ENCODE data around the gene UNC5A. TPM values are rescaled to one million over a fixed set of nuclear protein-coding genes. Genes with fewer than 3 reads are reported as not detected.

UNC5A gene
- total and polyA plus RNA-seq, 12 donors: 0.01 to 0.35 (median 0.08) TPM; not detected in 7

DNA sequence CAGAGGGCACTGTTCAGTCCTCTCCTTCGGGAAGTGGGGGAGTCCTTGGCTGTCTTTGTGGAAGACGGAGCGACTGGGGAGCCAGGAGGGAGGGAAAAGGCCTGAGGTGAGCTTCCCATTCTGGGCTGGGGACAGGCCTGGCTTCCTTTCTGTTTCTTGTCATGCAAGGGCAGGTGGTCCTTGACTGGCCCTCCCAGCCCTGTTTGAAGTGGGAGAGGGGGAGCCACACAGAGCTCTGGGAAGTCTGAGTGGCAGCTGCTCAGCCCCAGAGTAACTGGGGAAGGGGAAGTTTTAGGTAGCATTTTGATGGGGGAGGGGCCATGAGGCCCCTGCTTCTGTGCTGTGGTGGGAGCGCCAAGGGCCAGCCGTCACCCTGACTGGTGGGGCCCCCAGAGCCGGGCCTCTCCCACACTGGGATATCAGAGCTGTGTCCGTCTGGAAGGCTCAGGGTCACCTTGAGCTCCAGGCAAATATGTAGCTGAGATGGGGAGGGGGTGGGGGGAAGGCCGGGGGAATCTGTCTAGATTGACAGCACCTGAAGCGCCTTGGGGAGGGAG is 6.5 kb downstream of the UNC5A start:
- H3K9me3 ChIP-seq: no peaks in the 10 kb centered on the region
- TF ChIP-seq, protein P1, sequence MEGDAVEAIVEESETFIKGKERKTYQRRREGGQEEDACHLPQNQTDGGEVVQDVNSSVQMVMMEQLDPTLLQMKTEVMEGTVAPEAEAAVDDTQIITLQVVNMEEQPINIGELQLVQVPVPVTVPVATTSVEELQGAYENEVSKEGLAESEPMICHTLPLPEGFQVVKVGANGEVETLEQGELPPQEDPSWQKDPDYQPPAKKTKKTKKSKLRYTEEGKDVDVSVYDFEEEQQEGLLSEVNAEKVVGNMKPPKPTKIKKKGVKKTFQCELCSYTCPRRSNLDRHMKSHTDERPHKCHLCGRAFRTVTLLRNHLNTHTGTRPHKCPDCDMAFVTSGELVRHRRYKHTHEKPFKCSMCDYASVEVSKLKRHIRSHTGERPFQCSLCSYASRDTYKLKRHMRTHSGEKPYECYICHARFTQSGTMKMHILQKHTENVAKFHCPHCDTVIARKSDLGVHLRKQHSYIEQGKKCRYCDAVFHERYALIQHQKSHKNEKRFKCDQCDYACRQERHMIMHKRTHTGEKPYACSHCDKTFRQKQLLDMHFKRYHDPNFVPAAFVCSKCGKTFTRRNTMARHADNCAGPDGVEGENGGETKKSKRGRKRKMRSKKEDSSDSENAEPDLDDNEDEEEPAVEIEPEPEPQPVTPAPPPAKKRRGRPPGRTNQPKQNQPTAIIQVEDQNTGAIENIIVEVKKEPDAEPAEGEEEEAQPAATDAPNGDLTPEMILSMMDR (IDR thresholded peaks at IDR 0.05): no peak
- no peak for ATAC-seq
- WGBS, 2 donors: 30 to 31% methylated on average over 9 of the region's 9 CpGs
- H3K36me3 ChIP-seq: no peaks in the 10 kb centered on the region
- no peak overlapping the region for H3K4me3 ChIP-seq
- intact Hi-C loops (cut with DNase I): loop anchor here in 4 of 10 donors (10.0 kb wide), 2 partner anchors 152 to 162 kb away; no protein-coding TSS in a partner anchor
- peaks cover 0 to 15% (median 7%) of the 10 kb centered on the region in 9 donors for H3K4me1 ChIP-seq
- H3K27ac ChIP-seq: no peak overlapping the region
- DNase-seq: no peak
- peaks cover 15 to 98% (median 93%) of the 10 kb centered on the region in 7 donors for H3K27me3 ChIP-seq

DNA sequence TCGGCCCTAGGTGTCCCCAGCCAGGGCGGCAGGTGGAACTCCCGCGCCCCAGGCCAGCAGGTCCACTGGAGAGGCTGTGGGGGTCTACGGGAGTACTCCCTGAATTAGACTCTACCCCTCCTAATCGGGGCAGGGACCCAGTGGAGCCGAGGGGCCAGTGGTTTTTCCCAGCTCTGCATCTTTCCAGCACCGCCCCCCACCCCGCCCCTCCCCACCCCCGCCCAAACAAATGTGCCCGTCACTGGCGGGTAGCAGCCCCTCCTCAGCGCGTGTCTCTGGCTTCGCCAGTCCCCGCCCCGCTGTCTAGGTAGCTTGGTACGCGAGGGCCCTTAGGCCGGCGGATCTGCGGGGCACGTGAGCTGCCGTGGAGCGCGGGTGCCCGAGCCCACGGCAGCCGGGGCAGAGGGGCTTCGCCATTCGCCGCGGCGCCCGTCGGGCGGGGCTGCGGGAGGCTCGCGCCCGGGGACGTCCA is 7.0 kb downstream of the UNC5A start:
- 1% methylated on average over 41 to 42 of the region's 42 CpGs for WGBS, 2 donors
- DNase-seq: no peak
- Histone ChIP-seq H3K27ac (no peak overlapping the region), H3K4me3 (peak overlapping the region; percentile 4 to 47 (median 38)), H3K36me3 (no peaks in the 10 kb centered on the region), H3K4me1 (peaks cover 0 to 15% (median 7%) of the 10 kb centered on the region in 9 donors), H3K9me3 (no peaks in the 10 kb centered on the region), H3K27me3 (peaks cover 15 to 96% (median 92%) of the 10 kb centered on the region in 7 donors)
- intact Hi-C loops (cut with DNase I): loop anchor here in 4 of 10 donors (10.0 kb wide), 2 partner anchors 153 to 163 kb away; no protein-coding TSS in a partner anchor
- no peak for ATAC-seq
- TF ChIP-seq, protein P1 (IDR thresholded peaks at IDR 0.05): no peak

DNA sequence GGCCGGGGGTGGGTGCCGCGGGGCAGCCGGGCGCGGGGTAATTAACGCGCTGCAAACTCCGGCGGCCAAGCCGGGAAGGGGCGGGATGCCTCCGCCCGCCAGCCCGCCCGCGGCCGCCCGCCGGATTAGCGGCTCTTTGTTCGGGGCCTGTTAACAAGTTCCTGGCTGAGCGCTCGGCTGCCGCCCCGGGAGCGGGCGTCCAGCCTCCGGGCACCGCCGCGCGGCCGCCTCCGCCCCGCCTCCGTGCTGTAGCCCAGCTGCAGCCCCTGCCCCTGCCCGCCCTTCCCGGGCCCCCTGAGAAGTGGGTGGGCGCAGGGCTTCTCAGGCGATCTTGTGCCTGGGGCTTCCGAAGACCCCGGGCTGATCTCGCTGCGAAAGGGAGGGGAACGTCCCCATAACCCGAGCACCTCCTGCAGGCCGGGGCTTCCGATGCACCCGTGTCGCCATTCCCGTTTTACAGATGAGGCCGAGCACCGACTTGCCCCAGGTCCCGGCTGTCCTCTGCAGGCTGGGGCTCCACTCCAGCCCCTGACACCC is 7.5 kb downstream of the UNC5A start:
- H3K36me3 ChIP-seq: no peaks in the 10 kb centered on the region
- peaks cover 15 to 96% (median 89%) of the 10 kb centered on the region in 7 donors for H3K27me3 ChIP-seq
- no peak overlapping the region for H3K27ac ChIP-seq
- intact Hi-C loops (cut with DNase I): loop anchor here in 4 of 10 donors (10.0 kb wide), 2 partner anchors 153 to 163 kb away; no protein-coding TSS in a partner anchor
- peak overlapping the region; percentile 4 to 47 (median 38) for H3K4me3 ChIP-seq
- ATAC-seq: peak in 1 of 8 donors; percentile 26
- no peak for DNase-seq
- TF ChIP-seq, protein P1 (IDR thresholded peaks at IDR 0.05): peak in 5 of 9 donors; percentile 12 to 33 (median 29)
- H3K9me3 ChIP-seq: no peaks in the 10 kb centered on the region
- peaks cover 0 to 15% (median 7%) of the 10 kb centered on the region in 9 donors for H3K4me1 ChIP-seq
- WGBS, 2 donors: 0 to 1% methylated on average over 54 to 55 of the region's 55 CpGs

DNA sequence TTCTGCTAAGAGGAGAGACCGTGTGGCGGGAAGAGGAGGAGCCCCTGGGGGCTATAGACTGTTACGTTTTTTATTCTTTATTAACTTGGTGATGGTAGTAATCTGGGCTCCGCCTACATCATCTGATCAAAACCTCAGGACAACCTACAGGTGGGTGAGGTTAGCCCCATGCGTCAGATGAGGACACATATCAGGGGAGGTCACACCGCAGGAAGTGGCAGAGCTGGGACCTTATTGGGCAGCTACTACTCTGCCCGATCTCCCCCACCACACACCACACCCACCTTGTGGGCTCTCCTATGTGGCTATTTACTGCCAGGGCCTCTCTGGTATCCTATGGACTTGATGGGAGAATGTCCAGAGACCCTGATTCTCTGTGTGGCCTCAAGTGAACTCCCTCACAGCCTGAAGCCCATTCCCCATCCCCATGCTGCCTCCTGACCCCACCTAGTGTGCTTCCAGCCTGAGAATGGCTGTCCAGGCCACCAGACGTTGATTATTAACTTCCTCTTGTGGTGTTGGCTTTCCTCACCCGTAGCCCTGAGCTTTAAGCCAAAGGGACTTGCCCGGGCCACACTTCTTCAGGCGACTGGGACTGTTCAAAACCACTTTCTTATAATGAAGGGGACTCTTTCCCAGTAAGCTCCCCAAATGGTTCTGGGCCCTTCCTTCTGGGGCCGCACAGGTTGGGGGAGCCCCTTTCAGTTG is 8.2 kb downstream of the UNC5A start:
- no peak for DNase-seq
- no peak overlapping the region for H3K27ac ChIP-seq
- H3K36me3 ChIP-seq: no peaks in the 10 kb centered on the region
- TF ChIP-seq, protein P1 (IDR thresholded peaks at IDR 0.05): no peak
- peak overlapping the region in 2 of 10 donors; percentile 40 to 43 for H3K4me3 ChIP-seq
- no peaks in the 10 kb centered on the region for H3K9me3 ChIP-seq
- peaks cover 15 to 96% (median 82%) of the 10 kb centered on the region in 7 donors for H3K27me3 ChIP-seq
- H3K4me1 ChIP-seq: peaks cover 0 to 15% (median 7%) of the 10 kb centered on the region in 9 donors
- WGBS, 2 donors: 49 to 51% methylated on average over 12 of the region's 12 CpGs
- intact Hi-C loops (cut with DNase I): loop anchor here in 4 of 10 donors (10.0 kb wide), 2 partner anchors 154 to 164 kb away; no protein-coding TSS in a partner anchor
- no peak for ATAC-seq
